Measurements from ENCODE around the gene KCNS1.

- TF ChIP-seq EZH2 (IDR thresholded peaks at IDR 0.05; ENCODE audit: borderline replicate concordance, low read depth, low read length, poor library complexity, severe bottlenecking) (no peak), CTCF (conservative IDR thresholded peaks at IDR 0.05; ENCODE audit: low read depth, low read length) (no peak)
These were observed 57.9 kb downstream of the KCNS1 start for GRCh38 chr20:45042978-45043377.
